Trophoblast cell (in vitro differentiated cells and primary cell): Measurements from ENCODE around the gene FLNC.

ENCODE experiments used
- DNase-seq, 2 donors: peaks; one replicate each; pipeline ENCODE4 v3.0.0-alpha.2; 2016
- H2AFZ ChIP-seq: 2 replicates; pipeline ENCODE4 v1.6.1; 2013; ENCODE audit warnings: low read length, moderate library complexity, mild to moderate bottlenecking; ENCODE audit not compliant: insufficient read depth, poor library complexity
- H2AK5ac ChIP-seq: 2 replicates; pipeline ENCODE4 v1.6.1; 2013; ENCODE audit warnings: mild to moderate bottlenecking, low read length
- H2BK120ac ChIP-seq: 2 replicates; pipeline ENCODE4 v1.6.1; 2013; ENCODE audit warnings: low read length, mild to moderate bottlenecking, moderate library complexity; ENCODE audit not compliant: insufficient read depth, poor library complexity
- H2BK12ac ChIP-seq: 2 replicates; pipeline ENCODE4 v1.6.1; 2013; ENCODE audit warnings: mild to moderate bottlenecking, low read length, moderate library complexity
- H2BK5ac ChIP-seq: 2 replicates; pipeline ENCODE4 v1.6.1; 2013; ENCODE audit warnings: low read length, low read depth, moderate library complexity, mild to moderate bottlenecking; ENCODE audit not compliant: poor library complexity
- H3K14ac ChIP-seq: 2 replicates; pipeline ENCODE4 v1.6.1; 2013; ENCODE audit warnings: mild to moderate bottlenecking, low read length
- H3K18ac ChIP-seq: 2 replicates; pipeline ENCODE4 v1.6.1; 2013; ENCODE audit warnings: mild to moderate bottlenecking, low read length
- H3K23ac ChIP-seq: 2 replicates; pipeline ENCODE4 v1.6.1; 2013; ENCODE audit warnings: low read length
- H3K27ac ChIP-seq: 2 replicates; pipeline ENCODE4 v1.5.1; 2013; ENCODE audit warnings: low read depth, mild to moderate bottlenecking, inconsistent platforms, low read length, moderate library complexity
- H3K27me3 ChIP-seq: 2 replicates; pipeline ENCODE4 v1.6.1; 2013; ENCODE audit warnings: inconsistent platforms, mild to moderate bottlenecking, low read length, moderate library complexity; ENCODE audit not compliant: insufficient read depth
- H3K36me3 ChIP-seq, 2 experiments: 1 replicate in 1 of 2; 2 replicates in 1 of 2; pipeline ENCODE4 v1.6.1; 2013; ENCODE audit warnings: low read length in 2 of 2, mild to moderate bottlenecking in 2 of 2, moderate library complexity in 1 of 2; ENCODE audit not compliant: insufficient read depth in 2 of 2, control insufficient read depth in 1 of 2
- H3K4ac ChIP-seq: 2 replicates; pipeline ENCODE4 v1.6.1; 2013; ENCODE audit warnings: low read depth, mild to moderate bottlenecking, low read length, moderate library complexity
- H3K4me1 ChIP-seq, 2 experiments: 1 replicate in 1 of 2; 2 replicates in 1 of 2; pipeline ENCODE4 v1.6.1; 2013; ENCODE audit warnings: low read length in 2 of 2, mild to moderate bottlenecking in 2 of 2, moderate library complexity in 1 of 2; ENCODE audit not compliant: insufficient read depth in 2 of 2, control insufficient read depth in 1 of 2
- H3K4me2 ChIP-seq: 2 replicates; pipeline ENCODE4 v1.6.1; 2013; ENCODE audit warnings: inconsistent platforms, mild to moderate bottlenecking, low read length, moderate library complexity
- H3K4me3 ChIP-seq: 2 replicates; pipeline ENCODE4 v1.5.1; 2013; ENCODE audit warnings: mild to moderate bottlenecking, low read depth, low read length, inconsistent platforms
- H3K79me1 ChIP-seq: one replicate; pipeline ENCODE4 v1.6.1; 2013; ENCODE audit warnings: low read length
- H3K79me2 ChIP-seq: 2 replicates; pipeline ENCODE4 v1.6.1; 2013; ENCODE audit warnings: low read length, mild to moderate bottlenecking; ENCODE audit not compliant: control insufficient read depth, insufficient read depth, poor library complexity
- H3K9ac ChIP-seq: 2 replicates; pipeline ENCODE4 v1.6.1; 2013; ENCODE audit warnings: mild to moderate bottlenecking, low read length
- H3K9me3 ChIP-seq: 2 replicates; pipeline ENCODE4 v1.6.1; 2013; ENCODE audit warnings: low read depth, mild to moderate bottlenecking, control low read depth, inconsistent platforms, low read length; ENCODE audit not compliant: insufficient read depth
- H4K12ac ChIP-seq: 2 replicates; pipeline ENCODE4 v1.6.1; 2013; ENCODE audit warnings: low read depth, mild to moderate bottlenecking, low read length, moderate library complexity
- H4K8ac ChIP-seq: 2 replicates; pipeline ENCODE4 v1.6.1; 2013; ENCODE audit warnings: low read depth, mild to moderate bottlenecking, low read length, moderate library complexity
- H4K91ac ChIP-seq: one replicate; pipeline ENCODE4 v1.6.1; 2013; ENCODE audit warnings: low read depth, mild to moderate bottlenecking, low read length, moderate library complexity
- WGBS: extraction: QIAGEN DNeasy Blood & Tissue Kit; methylation state at CpG from one replicate; pipeline ENCODE4 v1.1.7; 2013; ENCODE audit warnings: missing lambda C conversion rate; ENCODE audit not compliant: insufficient read length, insufficient coverage; ENCODE audit errors: extremely low coverage; 5-methylcytosine and 5-hydroxymethylcytosine counted together

FLNC gene

GRCh38 chr7:128810997-128811396 is 19.2 kb upstream of the FLNC start:
- Histone ChIP-seq H2BK5ac (no peak overlapping the region), H3K9me3 (no peaks in the 10 kb centered on the region), H4K12ac (no peak overlapping the region), H3K79me2 (no peaks in the 10 kb centered on the region), H2BK120ac (no peak overlapping the region), H4K91ac (no peak overlapping the region), H3K4me2 (no peak overlapping the region), H3K14ac (no peak overlapping the region), H3K27ac (no peak overlapping the region), H2AK5ac (no peak overlapping the region), H3K4ac (no peak overlapping the region), H3K36me3 (no peaks in the 10 kb centered on the region), H3K18ac (no peak overlapping the region), H3K23ac (no peak overlapping the region), H3K79me1 (no peaks in the 10 kb centered on the region), H3K4me3 (no peak overlapping the region), H3K4me1 (no peaks in the 10 kb centered on the region), H3K27me3 (no peaks in the 10 kb centered on the region), H2AFZ (no peak overlapping the region), H2BK12ac (no peak overlapping the region), H3K9ac (no peak overlapping the region), H4K8ac (no peak overlapping the region)
- no CpG with 5 or more reads among the region's 3 CpGs for WGBS
- DNase-seq = no peak

- Histone ChIP-seq H3K4me2 (no peak overlapping the region), H3K79me2 (no peaks in the 10 kb centered on the region), H2BK5ac (no peak overlapping the region), H3K23ac (no peak overlapping the region), H3K18ac (no peak overlapping the region), H3K27me3 (no peaks in the 10 kb centered on the region), H3K36me3 (no peaks in the 10 kb centered on the region), H2AFZ (no peak overlapping the region), H3K4ac (no peak overlapping the region), H2BK12ac (no peak overlapping the region), H3K9me3 (no peaks in the 10 kb centered on the region), H2AK5ac (no peak overlapping the region), H3K14ac (no peak overlapping the region), H3K4me3 (no peak overlapping the region), H4K12ac (no peak overlapping the region), H3K79me1 (no peaks in the 10 kb centered on the region), H3K4me1 (no peaks in the 10 kb centered on the region), H3K27ac (no peak overlapping the region), H4K91ac (no peak overlapping the region), H4K8ac (no peak overlapping the region), H2BK120ac (no peak overlapping the region), H3K9ac (no peak overlapping the region)
- WGBS = no CpG with 5 or more reads among the region's 11 CpGs
- DNase-seq = peak; percentile 66 to 68
Measured at GRCh38 chr7:128811631-128812430, 18.4 kb upstream of the FLNC start.

- Histone ChIP-seq H3K9ac (no peak overlapping the region), H3K36me3 (no peaks in the 10 kb centered on the region), H3K27me3 (no peaks in the 10 kb centered on the region), H2BK120ac (no peak overlapping the region), H2BK5ac (no peak overlapping the region), H3K4me3 (no peak overlapping the region), H2AFZ (no peak overlapping the region), H3K4ac (no peak overlapping the region), H3K9me3 (no peaks in the 10 kb centered on the region), H3K27ac (no peak overlapping the region), H4K8ac (no peak overlapping the region), H3K23ac (no peak overlapping the region), H4K91ac (no peak overlapping the region), H3K4me1 (no peaks in the 10 kb centered on the region), H3K18ac (no peak overlapping the region), H2BK12ac (no peak overlapping the region), H2AK5ac (no peak overlapping the region), H4K12ac (no peak overlapping the region), H3K14ac (no peak overlapping the region), H3K79me1 (no peaks in the 10 kb centered on the region), H3K79me2 (no peaks in the 10 kb centered on the region), H3K4me2 (no peak overlapping the region)
- WGBS = no CpG with 5 or more reads among the region's 11 CpGs
- peak; percentile 31 to 56 for DNase-seq
Measured at GRCh38 chr7:128812514-128813168, 17.6 kb upstream of the FLNC start.

GRCh38 chr7:128814499-128814898 is 15.7 kb upstream of the FLNC start:
- no CpG with 5 or more reads among the region's 6 CpGs for WGBS
- no peaks in the 10 kb centered on the region for H3K79me2 ChIP-seq
- H4K12ac ChIP-seq = no peak overlapping the region
- no peaks in the 10 kb centered on the region for H3K79me1 ChIP-seq
- H2BK5ac ChIP-seq = no peak overlapping the region
- no peaks in the 10 kb centered on the region for H3K27me3 ChIP-seq
- no peak overlapping the region for H3K27ac ChIP-seq
- no peak overlapping the region for H3K4me3 ChIP-seq
- no peak overlapping the region for H3K18ac ChIP-seq
- DNase-seq = no peak
- no peak overlapping the region for H3K23ac ChIP-seq
- H3K36me3 ChIP-seq = no peaks in the 10 kb centered on the region
- H2AK5ac ChIP-seq = no peak overlapping the region
- no peak overlapping the region for H2BK12ac ChIP-seq
- no peak overlapping the region for H3K14ac ChIP-seq
- H2BK120ac ChIP-seq = no peak overlapping the region
- no peaks in the 10 kb centered on the region for H3K9me3 ChIP-seq
- H4K91ac ChIP-seq = no peak overlapping the region
- no peak overlapping the region for H2AFZ ChIP-seq
- H3K4ac ChIP-seq = no peak overlapping the region
- H4K8ac ChIP-seq = no peak overlapping the region
- no peak overlapping the region for H3K4me2 ChIP-seq
- H3K9ac ChIP-seq = no peak overlapping the region
- no peaks in the 10 kb centered on the region for H3K4me1 ChIP-seq
